ENCODE results near the gene TMEM266. TPM values are rescaled to one million over a fixed set of nuclear protein-coding genes. Genes with fewer than 3 reads are reported as not detected.

Gene TMEM266
- total RNA-seq, 2 experiments from 2014 or later: 0.11 TPM; not detected in 1

DNA sequence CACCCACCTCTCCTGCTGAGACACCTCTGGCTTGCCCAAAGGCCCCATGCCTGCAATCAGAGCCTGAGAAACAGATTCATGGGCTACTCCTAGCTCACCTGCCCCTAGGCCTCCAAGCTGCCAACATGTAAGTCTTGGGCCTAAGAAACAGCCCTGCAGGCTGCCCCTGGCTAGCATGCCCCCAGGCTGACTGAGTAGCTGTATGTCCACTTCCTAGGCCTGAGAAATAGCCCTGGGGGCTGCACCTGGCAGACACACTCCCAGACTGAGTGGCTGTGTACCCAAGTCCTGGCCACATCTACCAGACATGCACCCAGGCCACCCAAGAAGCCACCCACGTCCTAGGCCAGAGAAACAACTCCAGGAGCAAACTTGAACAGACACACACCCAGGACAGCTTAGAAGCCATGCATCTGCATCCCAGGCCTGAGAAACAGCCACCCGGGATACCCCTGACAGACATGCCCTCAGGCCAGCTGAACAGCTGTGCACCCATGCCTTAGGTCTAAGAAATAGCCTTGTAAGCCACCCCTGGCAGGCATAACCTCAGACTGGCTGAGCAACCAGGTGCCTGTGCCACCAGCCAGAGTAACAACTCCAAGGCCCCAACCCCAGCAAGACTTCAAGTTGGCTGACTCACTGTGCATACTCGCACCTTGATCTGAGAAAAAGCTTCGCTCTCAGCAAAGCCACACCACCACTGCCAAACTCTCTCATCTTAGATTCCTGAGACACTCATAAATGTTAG lies 35.6 kb upstream of the TMEM266 start:
- Mint-ChIP-seq H3K4me3 (no peak overlapping the region), H3K36me3 (ENCODE audit: low read depth) (peaks cover 2% of the 10 kb centered on the region), H3K4me1 (ENCODE audit: low read depth) (no peaks in the 10 kb centered on the region), H3K27ac (no peak overlapping the region), H3K27me3 (peaks cover 18% of the 10 kb centered on the region), H3K9me3 (peaks cover 13% of the 10 kb centered on the region)
- ChIA-PET CTCF (no interaction called here), POLR2A (no interaction called here)
- ATAC-seq (no peak), DNase-seq (no peak)
- intact Hi-C loops (cut with micrococcal nuclease): no loop called here
- TF ChIP-seq, protein P1, sequence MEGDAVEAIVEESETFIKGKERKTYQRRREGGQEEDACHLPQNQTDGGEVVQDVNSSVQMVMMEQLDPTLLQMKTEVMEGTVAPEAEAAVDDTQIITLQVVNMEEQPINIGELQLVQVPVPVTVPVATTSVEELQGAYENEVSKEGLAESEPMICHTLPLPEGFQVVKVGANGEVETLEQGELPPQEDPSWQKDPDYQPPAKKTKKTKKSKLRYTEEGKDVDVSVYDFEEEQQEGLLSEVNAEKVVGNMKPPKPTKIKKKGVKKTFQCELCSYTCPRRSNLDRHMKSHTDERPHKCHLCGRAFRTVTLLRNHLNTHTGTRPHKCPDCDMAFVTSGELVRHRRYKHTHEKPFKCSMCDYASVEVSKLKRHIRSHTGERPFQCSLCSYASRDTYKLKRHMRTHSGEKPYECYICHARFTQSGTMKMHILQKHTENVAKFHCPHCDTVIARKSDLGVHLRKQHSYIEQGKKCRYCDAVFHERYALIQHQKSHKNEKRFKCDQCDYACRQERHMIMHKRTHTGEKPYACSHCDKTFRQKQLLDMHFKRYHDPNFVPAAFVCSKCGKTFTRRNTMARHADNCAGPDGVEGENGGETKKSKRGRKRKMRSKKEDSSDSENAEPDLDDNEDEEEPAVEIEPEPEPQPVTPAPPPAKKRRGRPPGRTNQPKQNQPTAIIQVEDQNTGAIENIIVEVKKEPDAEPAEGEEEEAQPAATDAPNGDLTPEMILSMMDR (IDR thresholded peaks at IDR 0.05): no peak

DNA sequence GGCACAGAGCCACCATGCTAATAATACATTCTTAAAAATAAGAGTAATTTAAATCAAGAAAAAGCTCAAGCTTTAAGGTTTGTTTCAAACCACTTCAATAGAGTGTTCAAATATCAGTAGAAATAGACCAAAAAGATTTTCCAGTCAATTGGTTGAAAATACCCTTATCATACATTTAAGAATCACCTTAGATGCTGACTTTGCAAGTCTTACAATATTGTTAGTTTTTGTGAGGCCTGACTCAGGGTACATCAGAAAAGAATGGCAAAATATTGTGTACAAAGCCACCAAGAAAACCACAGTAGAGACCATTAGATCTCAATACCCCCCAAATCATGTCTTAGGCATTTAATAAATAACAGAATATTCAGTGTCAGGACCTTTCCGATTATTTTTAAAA lies 27.7 kb upstream of the TMEM266 start:
- Mint-ChIP-seq H3K4me3 (no peak overlapping the region), H3K27me3 (peaks cover 10% of the 10 kb centered on the region), H3K9me3 (no peaks in the 10 kb centered on the region), H3K36me3 (ENCODE audit: low read depth) (no peaks in the 10 kb centered on the region), H3K4me1 (ENCODE audit: low read depth) (no peaks in the 10 kb centered on the region), H3K27ac (no peak overlapping the region)
- ChIA-PET CTCF (interaction anchor here (1.0 to 1.2 kb wide), 2 partner anchors 27 to 116 kb away, joined by 3 read pairs; partner anchors contain the start of gene TMEM266), POLR2A (no interaction called here)
- intact Hi-C loops (cut with micrococcal nuclease): no loop called here
- ATAC-seq (no peak), DNase-seq (no peak)
- TF ChIP-seq, protein P1 (IDR thresholded peaks at IDR 0.05): no peak

DNA sequence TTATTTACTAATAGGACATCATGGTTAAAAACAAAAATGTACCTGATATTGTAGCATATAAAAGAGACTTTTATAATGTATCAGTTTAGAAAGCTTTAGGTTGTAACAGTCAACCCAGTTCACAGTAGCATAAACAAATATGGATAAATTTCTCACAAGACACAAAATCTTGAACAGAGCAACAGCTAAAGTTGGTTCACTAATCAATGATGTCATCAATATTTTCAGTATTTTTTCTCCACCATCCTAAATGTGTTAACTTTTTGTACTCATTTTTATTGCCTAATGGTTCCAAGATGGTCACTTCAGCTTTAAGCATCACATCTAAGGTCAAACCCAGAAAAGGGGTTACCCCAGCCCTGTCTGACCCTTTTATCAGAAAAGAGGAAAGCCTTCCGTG lies 26.3 kb upstream of the TMEM266 start:
- ChIA-PET POLR2A (no interaction called here), CTCF (interaction anchor here (1.0 kb wide), 1 partner anchor 31 kb away, joined by 3 read pairs; no protein-coding TSS in a partner anchor)
- H3K27ac Mint-ChIP-seq: no peak overlapping the region
- intact Hi-C loops (cut with micrococcal nuclease): no loop called here
- no peak for DNase-seq
- H3K4me1 Mint-ChIP-seq (ENCODE audit: low read depth): no peaks in the 10 kb centered on the region
- ATAC-seq: no peak
- no peaks in the 10 kb centered on the region for H3K36me3 Mint-ChIP-seq (ENCODE audit: low read depth)
- H3K9me3 Mint-ChIP-seq: no peaks in the 10 kb centered on the region
- H3K27me3 Mint-ChIP-seq: peaks cover 8% of the 10 kb centered on the region
- TF ChIP-seq, protein P1 (IDR thresholded peaks at IDR 0.05): no peak
- H3K4me3 Mint-ChIP-seq: no peak overlapping the region

DNA sequence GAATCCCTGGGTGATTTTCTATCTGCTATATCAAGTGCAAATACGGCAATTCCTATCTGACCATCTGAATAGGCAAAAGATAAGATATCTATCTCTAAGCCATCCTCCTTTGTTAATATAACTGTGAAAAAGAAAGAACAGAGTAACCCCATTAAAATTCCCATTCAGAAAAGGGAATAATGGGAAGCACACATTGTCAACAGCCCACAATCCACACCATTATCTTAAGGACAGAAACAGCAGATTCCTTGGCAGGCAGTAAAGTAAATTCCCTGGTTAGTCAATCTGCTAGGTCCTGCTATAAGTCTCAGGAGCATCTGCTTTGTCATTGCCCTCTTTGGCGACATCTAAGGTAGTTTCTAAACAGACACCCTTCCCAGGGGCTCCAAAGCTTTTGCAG lies 25.7 kb upstream of the TMEM266 start:
- no peaks in the 10 kb centered on the region for H3K9me3 Mint-ChIP-seq
- H3K36me3 Mint-ChIP-seq (ENCODE audit: low read depth): no peaks in the 10 kb centered on the region
- H3K4me1 Mint-ChIP-seq (ENCODE audit: low read depth): no peaks in the 10 kb centered on the region
- no peak for DNase-seq
- no peak for ATAC-seq
- H3K4me3 Mint-ChIP-seq: no peak overlapping the region
- POLR2A ChIA-PET: no interaction called here
- TF ChIP-seq, protein P1 (IDR thresholded peaks at IDR 0.05): no peak
- intact Hi-C loops (cut with micrococcal nuclease): no loop called here
- CTCF ChIA-PET: interaction anchor here (1.1 kb wide), 1 partner anchor 24 kb away, joined by 3 read pairs; no protein-coding TSS in a partner anchor
- H3K27me3 Mint-ChIP-seq: peaks cover 11% of the 10 kb centered on the region
- H3K27ac Mint-ChIP-seq: no peak overlapping the region

DNA sequence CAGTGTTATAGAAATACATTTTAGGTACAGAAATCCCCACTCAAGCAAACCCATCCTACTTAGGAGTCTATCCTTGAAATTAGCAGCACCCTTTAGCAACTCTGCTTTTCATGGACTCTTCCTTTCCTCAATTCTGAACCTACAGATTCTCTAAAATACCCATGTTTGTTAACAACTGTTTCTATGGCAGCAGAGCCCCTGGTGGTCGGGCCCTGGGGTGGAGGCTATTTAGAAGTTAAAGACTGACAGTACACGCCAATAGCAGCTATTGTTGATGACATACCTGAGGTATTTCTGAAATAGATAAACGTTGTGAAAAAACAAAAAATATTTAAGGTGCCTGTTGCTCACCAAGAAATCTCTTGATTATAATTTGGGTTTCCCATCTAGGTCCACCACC lies 24.2 kb upstream of the TMEM266 start:
- DNase-seq (no peak), ATAC-seq (no peak)
- Mint-ChIP-seq H3K9me3 (no peaks in the 10 kb centered on the region), H3K36me3 (ENCODE audit: low read depth) (no peaks in the 10 kb centered on the region), H3K27ac (no peak overlapping the region), H3K4me3 (no peak overlapping the region), H3K4me1 (ENCODE audit: low read depth) (no peaks in the 10 kb centered on the region), H3K27me3 (peaks cover 13% of the 10 kb centered on the region)
- TF ChIP-seq, protein P1 (IDR thresholded peaks at IDR 0.05): no peak
- ChIA-PET POLR2A (no interaction called here), CTCF (no interaction called here)
- intact Hi-C loops (cut with micrococcal nuclease): no loop called here
